Left ventricle myocardium inferior (tissue), 1 donor: ENCODE results near the gene SOCS4. TPM values are rescaled to one million over a fixed set of nuclear protein-coding genes. Genes with fewer than 3 reads are reported as not detected.

Experiments
- DNase-seq: peaks from one replicate; pipeline ENCODE4 v3.0.0-alpha.2; 2020
- H3K27ac ChIP-seq: fragments of 200-600 bp; replicated peaks from 2 replicates; pipeline ENCODE4 v1.8.0; 2021
- H3K27me3 ChIP-seq: fragments of 200-600 bp; 2 replicates; pipeline ENCODE4 v1.8.0; 2021; ENCODE audit warnings: low read depth
- H3K36me3 ChIP-seq: fragments of 200-600 bp; 2 replicates; pipeline ENCODE4 v1.8.0; 2021
- H3K4me1 ChIP-seq: fragments of 200-600 bp; 2 replicates; pipeline ENCODE4 v1.8.0; 2021
- H3K4me3 ChIP-seq: fragments of 200-600 bp; 2 replicates; pipeline ENCODE4 v1.8.0; 2021; ENCODE audit warnings: mild to moderate bottlenecking, moderate library complexity
- H3K9me3 ChIP-seq: fragments of 200-600 bp; replicated peaks from 2 replicates; pipeline ENCODE4 v1.8.0; 2021
- CTCF ChIP-seq: fragments of 200-600 bp; IDR thresholded peaks from 2 replicates; pipeline ENCODE4 v1.8.0; 2021; ENCODE audit warnings: antibody characterized with exemption, mild to moderate bottlenecking, borderline replicate concordance
- intact Hi-C: fragments of 100-400 bp; cut with micrococcal nuclease; formaldehyde crosslinking; loops from one replicate; pipeline ENCODE4 v1.11.0; 2022
- total RNA-seq: library from RNA; stranded (reverse); fragmentation: NEBNext Ultra II Directional; extraction: Animal tissue kit (Norgen Biotek cat#: 25700); gene quantifications from one replicate; pipeline ENCODE4 v1.2.1, GENCODE V29; 2021
- donor health status: DM: no; HTN: yes; CAD: no; lungs with severe emphysema.

SOCS4 gene
- total RNA-seq, 1 donor from 2014 or later: 18.1 TPM

DNA sequence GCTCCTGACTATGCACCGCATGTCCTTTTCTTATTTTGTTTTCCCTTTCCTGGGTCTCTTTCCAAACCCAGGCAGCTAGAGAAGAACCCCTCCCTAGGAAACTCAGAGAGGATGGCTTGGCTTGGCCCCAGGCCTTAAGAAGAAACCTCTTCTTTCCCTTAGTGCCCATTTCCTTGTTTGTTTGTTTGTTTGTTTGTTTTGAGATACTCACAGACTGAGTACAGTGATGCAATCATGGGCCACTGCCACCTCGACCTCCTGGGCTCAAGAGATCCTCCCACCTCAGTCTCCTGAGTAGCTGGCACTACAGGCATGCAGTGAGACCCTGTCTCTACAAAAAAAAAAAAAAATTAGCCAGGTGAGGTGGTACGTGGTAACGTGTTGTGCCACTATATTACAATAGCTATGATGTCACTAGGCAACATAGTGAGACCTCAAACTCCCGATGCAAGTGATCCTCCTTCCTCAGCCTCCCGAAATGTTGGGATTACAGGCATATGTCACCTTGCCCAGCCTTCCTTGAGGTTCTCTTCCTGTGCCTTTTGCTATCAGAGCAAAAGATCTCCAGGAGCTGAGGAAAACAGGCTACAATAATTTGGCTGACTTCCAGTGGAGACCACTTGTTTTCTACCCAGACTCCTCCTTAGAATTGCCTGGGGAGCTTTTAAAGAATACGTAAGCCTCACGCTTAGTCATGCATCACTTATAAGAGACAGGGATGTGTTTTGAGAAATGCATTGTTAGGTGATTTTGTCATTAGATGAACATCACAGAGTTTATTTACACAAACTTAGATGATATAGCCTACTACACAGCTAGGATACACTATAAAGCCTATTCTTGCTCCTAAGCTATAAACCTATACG is 67.5 kb downstream of the SOCS4 start:
- H3K27ac ChIP-seq: no peak overlapping the region
- no peak for TF ChIP-seq CTCF
- H3K9me3 ChIP-seq: no peaks in the 10 kb centered on the region
- no peak for DNase-seq
- no peaks in the 10 kb centered on the region for H3K27me3 ChIP-seq
- peaks cover 33% of the 10 kb centered on the region for H3K4me1 ChIP-seq
- intact Hi-C loops: no loop called here
- H3K36me3 ChIP-seq: no peaks in the 10 kb centered on the region
- no peak overlapping the region for H3K4me3 ChIP-seq

DNA sequence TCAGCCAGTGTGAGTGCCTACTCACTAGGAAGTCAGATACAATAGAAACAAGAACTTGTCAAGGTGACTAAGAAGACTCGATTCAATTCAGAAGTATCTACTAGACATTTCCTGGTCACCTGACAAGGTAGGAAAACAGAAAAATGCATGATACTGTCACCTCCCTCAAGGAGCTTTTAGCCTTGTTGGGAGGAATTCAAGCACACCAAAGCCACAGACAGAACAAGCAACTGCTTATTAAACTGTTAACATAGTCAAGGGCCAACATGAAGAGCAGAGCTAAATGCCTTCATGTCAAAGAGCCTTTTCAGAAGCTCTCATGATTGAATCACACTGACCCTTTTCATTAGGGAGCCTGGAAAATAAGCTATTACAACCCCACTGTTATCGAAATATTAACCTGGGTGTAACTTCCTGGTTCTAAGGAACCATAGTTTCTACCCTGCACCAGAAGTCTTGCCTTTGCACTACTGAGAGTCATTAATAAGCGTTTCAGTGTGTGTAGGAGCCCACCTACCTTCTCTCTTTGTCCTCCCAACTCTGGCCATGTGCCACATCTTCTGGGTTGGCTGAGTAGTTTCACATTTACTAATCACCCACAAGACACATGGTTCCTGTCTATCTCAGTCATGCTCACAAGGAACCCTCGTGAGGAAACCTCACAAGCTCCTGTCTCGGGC is 71.0 kb downstream of the SOCS4 start:
- Histone ChIP-seq H3K27ac (peak overlapping the region; percentile 95), H3K4me1 (peaks cover 60% of the 10 kb centered on the region)
- intact Hi-C loops: no loop called here

DNA sequence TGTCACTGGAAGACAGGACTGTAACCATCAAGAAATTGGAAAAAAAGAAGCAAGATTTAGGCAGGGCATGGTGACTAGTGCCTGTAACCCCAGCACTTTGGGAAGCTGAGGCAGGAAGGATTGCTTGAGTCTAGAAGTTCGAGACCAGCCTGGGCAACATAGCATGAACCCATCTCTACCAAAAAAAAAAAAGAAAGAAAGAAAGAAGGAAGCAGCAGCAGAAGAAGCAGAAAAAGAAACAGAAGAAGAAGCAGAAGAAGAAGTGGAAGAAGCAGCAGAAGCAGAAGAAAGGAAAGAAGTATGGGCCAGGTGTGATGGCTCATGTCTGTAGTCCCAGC is 71.5 kb downstream of the SOCS4 start:
- intact Hi-C loops: no loop called here
- Histone ChIP-seq H3K27me3 (no peaks in the 10 kb centered on the region), H3K27ac (peak overlapping the region; percentile 95), H3K4me3 (no peak overlapping the region), H3K9me3 (no peaks in the 10 kb centered on the region), H3K36me3 (no peaks in the 10 kb centered on the region), H3K4me1 (peaks cover 65% of the 10 kb centered on the region)
- TF ChIP-seq CTCF: no peak
- DNase-seq: no peak

More for the DNA sequence above, 71.0 kb downstream of the SOCS4 start:
- Histone ChIP-seq H3K4me3 (no peak overlapping the region), H3K9me3 (no peaks in the 10 kb centered on the region), H3K36me3 (no peaks in the 10 kb centered on the region), H3K27me3 (no peaks in the 10 kb centered on the region)
- no peak for DNase-seq
- no peak for TF ChIP-seq CTCF

Other genes with a start within 250 kb of the SOCS4 start
- gene GCH1, start 124.4 kb upstream of the SOCS4 start, total RNA-seq: 1.7 TPM
- 1.3 TPM for gene WDHD1, start 137 bp upstream of the SOCS4 start, total RNA-seq
- gene MAPK1IP1L, start 24.4 kb downstream of the SOCS4 start, total RNA-seq: 68.2 TPM
- 194 TPM for gene LGALS3, start 102.0 kb downstream of the SOCS4 start, total RNA-seq
- 0.14 TPM for gene DLGAP5, start 164.3 kb downstream of the SOCS4 start, total RNA-seq
- gene FBXO34, start 244.2 kb downstream of the SOCS4 start, total RNA-seq: 22.4 TPM